Left ventricle myocardium inferior (tissue), 1 donor: ENCODE measurements around the gene ARHGEF10L. TPM values are rescaled to one million over a fixed set of nuclear protein-coding genes. Genes with fewer than 3 reads are reported as not detected.

ENCODE experiments used
- DNase-seq: peaks from one replicate; pipeline ENCODE4 v3.0.0-alpha.2; 2020
- H3K27ac ChIP-seq: fragments of 200-600 bp; replicated peaks from 2 replicates; pipeline ENCODE4 v1.8.0; 2021
- H3K27me3 ChIP-seq: fragments of 200-600 bp; 2 replicates; pipeline ENCODE4 v1.8.0; 2021; ENCODE audit warnings: low read depth
- H3K36me3 ChIP-seq: fragments of 200-600 bp; 2 replicates; pipeline ENCODE4 v1.8.0; 2021
- H3K4me1 ChIP-seq: fragments of 200-600 bp; 2 replicates; pipeline ENCODE4 v1.8.0; 2021
- H3K4me3 ChIP-seq: fragments of 200-600 bp; 2 replicates; pipeline ENCODE4 v1.8.0; 2021; ENCODE audit warnings: mild to moderate bottlenecking, moderate library complexity
- H3K9me3 ChIP-seq: fragments of 200-600 bp; replicated peaks from 2 replicates; pipeline ENCODE4 v1.8.0; 2021
- intact Hi-C: fragments of 100-400 bp; cut with micrococcal nuclease; formaldehyde crosslinking; loops from one replicate; pipeline ENCODE4 v1.11.0; 2022
- total RNA-seq: library from RNA; stranded (reverse); fragmentation: NEBNext Ultra II Directional; extraction: Animal tissue kit (Norgen Biotek cat#: 25700); gene quantifications from one replicate; pipeline ENCODE4 v1.2.1, GENCODE V29; 2021
- TF ChIP-seq, protein P1 (sequence below): fragments of 200-600 bp; IDR thresholded peaks from 2 replicates; pipeline ENCODE4 v1.8.0; 2021; ENCODE audit warnings: antibody characterized with exemption, mild to moderate bottlenecking, borderline replicate concordance
- donor health status: DM: no; HTN: yes; CAD: no; lungs with severe emphysema.

Gene ARHGEF10L
- total RNA-seq, 1 donor from 2014 or later: 59.1 TPM

DNA sequence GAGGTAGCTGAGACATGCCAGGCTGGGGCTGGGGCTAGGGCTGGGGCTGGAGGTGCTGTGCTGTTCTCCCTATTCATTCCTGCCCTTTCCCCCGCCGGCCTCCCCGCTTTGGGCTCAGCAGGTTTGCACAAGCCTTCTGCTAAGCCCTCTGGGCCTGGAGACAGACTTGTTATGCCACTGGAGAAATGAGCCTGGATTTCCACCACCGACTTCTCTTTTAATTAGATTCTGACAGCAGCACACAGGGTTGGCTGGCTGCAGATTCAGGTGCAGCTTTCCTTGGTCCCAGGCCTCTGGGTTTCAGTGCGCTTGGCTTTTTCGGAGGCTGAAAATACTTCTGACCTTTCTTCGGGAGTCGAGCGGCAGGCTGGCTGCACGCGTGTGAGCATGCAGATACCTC, 144.1 kb downstream of the ARHGEF10L start:
- Histone ChIP-seq H3K9me3 (no peaks in the 10 kb centered on the region), H3K36me3 (peaks cover 17% of the 10 kb centered on the region), H3K27ac (no peak overlapping the region), H3K27me3 (no peaks in the 10 kb centered on the region), H3K4me3 (no peak overlapping the region), H3K4me1 (peaks cover 21% of the 10 kb centered on the region)
- intact Hi-C loops: no loop called here
- no peak for DNase-seq
- TF ChIP-seq, protein P1, sequence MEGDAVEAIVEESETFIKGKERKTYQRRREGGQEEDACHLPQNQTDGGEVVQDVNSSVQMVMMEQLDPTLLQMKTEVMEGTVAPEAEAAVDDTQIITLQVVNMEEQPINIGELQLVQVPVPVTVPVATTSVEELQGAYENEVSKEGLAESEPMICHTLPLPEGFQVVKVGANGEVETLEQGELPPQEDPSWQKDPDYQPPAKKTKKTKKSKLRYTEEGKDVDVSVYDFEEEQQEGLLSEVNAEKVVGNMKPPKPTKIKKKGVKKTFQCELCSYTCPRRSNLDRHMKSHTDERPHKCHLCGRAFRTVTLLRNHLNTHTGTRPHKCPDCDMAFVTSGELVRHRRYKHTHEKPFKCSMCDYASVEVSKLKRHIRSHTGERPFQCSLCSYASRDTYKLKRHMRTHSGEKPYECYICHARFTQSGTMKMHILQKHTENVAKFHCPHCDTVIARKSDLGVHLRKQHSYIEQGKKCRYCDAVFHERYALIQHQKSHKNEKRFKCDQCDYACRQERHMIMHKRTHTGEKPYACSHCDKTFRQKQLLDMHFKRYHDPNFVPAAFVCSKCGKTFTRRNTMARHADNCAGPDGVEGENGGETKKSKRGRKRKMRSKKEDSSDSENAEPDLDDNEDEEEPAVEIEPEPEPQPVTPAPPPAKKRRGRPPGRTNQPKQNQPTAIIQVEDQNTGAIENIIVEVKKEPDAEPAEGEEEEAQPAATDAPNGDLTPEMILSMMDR: no peak

DNA sequence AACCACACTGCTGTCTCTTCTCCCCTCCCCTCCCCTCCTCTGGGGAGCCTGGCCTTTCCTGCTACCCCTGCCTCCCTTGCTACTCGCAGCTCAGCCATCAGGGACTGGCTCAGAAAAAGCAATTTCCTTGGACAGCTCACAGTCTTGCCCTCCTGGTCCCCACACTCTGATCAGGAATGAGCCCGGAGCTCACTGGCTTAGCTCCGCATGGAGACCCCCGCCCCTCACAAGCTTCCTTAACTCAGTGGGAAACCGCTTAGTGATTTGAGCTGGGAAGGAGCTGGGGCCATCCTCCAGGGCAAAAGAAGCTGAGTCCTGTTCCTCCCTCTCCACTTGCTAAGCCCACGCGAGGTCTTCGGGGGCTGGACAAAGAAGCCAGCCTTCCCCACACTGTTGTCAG, 145.3 kb downstream of the ARHGEF10L start:
- H3K27me3 ChIP-seq: no peaks in the 10 kb centered on the region
- H3K27ac ChIP-seq: no peak overlapping the region
- peaks cover 24% of the 10 kb centered on the region for H3K36me3 ChIP-seq
- peaks cover 15% of the 10 kb centered on the region for H3K4me1 ChIP-seq
- H3K4me3 ChIP-seq: no peak overlapping the region
- intact Hi-C loops: no loop called here
- TF ChIP-seq, protein P1: no peak
- H3K9me3 ChIP-seq: no peaks in the 10 kb centered on the region
- no peak for DNase-seq

DNA sequence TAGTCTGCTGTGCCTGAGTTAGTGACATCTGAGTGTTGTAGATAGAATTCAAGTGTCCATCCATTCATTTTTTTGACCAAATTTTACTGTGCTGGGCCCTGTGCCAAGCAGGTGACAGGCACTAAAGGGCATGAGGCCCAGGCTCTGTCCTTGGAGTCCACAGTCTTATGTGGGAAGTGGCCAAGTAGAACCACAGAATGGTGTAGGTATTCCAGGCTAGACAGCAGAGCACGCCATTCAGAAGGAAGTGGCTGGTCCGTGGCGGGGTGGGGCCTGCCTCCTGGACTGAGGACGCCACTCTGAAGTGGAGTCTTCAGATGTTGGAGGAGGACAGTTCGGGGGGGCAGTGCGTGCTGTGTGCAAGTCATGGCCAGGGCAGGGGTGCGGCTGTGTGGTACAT, 146.8 kb downstream of the ARHGEF10L start:
- no peak for DNase-seq
- H3K36me3 ChIP-seq: peaks cover 38% of the 10 kb centered on the region

DNA sequence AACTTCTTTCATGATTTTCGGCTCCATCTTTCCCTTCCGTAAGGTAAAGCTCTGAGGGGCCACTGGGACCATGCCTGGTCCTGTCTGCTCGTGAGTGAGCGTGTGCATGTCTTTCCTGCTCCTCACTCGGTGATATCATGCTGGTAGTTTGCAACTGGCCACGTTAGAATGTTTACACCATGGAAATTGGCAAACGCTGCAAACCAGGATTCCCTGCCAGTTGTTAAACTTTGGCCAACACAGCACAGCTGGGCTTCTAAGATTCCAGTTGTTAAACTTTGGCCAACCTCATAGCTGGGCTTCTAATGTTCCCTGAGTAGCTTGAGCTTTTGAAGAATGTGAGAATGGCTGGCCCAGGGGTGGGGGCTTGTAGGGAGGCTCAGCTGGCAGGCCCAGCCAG, 147.6 kb downstream of the ARHGEF10L start:
- H3K27ac ChIP-seq: no peak overlapping the region
- no peaks in the 10 kb centered on the region for H3K27me3 ChIP-seq
- no peak overlapping the region for H3K4me3 ChIP-seq
- H3K36me3 ChIP-seq: peaks cover 46% of the 10 kb centered on the region
- no peaks in the 10 kb centered on the region for H3K9me3 ChIP-seq
- intact Hi-C loops: no loop called here
- DNase-seq: no peak
- TF ChIP-seq, protein P1: no peak
- peaks cover 15% of the 10 kb centered on the region for H3K4me1 ChIP-seq

More for the DNA sequence above, 146.8 kb downstream of the ARHGEF10L start:
- TF ChIP-seq, protein P1: no peak
- no peak overlapping the region for H3K4me3 ChIP-seq
- H3K27me3 ChIP-seq: no peaks in the 10 kb centered on the region
- intact Hi-C loops: no loop called here
- H3K27ac ChIP-seq: no peak overlapping the region
- H3K4me1 ChIP-seq: peaks cover 15% of the 10 kb centered on the region
- H3K9me3 ChIP-seq: no peaks in the 10 kb centered on the region

DNA sequence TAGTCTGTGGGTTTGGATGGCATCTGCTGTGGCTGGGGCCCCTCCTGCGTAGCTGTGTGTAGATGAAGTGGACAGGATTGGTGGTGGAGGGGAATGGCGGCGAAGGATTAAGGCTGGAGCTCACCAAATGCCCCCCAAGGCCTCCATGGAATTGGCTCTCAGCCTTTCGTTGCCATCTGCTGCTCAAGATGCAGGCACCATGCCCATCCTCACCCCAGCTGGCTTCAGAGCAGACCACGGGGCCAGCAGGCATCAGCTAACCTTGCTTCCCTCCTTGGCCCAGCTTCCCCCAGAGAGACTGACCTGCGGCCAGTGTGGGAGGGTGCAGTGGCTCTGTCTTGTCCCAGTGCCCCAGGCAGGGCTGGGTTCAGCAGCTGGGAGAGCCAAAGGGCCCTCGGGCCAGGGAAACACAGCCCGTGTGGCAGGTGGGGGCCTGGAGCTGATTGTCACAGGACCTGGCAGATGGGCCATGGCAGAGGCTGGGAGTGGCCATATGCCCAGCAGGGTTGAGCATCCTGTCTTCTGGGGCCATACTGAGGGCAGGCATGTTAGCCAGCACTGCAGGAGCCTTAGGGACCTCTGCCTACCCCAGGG, 148.8 kb downstream of the ARHGEF10L start:
- Histone ChIP-seq H3K9me3 (no peaks in the 10 kb centered on the region), H3K36me3 (peaks cover 57% of the 10 kb centered on the region), H3K4me3 (no peak overlapping the region), H3K4me1 (peaks cover 15% of the 10 kb centered on the region), H3K27me3 (no peaks in the 10 kb centered on the region), H3K27ac (no peak overlapping the region)
- TF ChIP-seq, protein P1: no peak
- intact Hi-C loops: no loop called here
- DNase-seq: no peak

DNA sequence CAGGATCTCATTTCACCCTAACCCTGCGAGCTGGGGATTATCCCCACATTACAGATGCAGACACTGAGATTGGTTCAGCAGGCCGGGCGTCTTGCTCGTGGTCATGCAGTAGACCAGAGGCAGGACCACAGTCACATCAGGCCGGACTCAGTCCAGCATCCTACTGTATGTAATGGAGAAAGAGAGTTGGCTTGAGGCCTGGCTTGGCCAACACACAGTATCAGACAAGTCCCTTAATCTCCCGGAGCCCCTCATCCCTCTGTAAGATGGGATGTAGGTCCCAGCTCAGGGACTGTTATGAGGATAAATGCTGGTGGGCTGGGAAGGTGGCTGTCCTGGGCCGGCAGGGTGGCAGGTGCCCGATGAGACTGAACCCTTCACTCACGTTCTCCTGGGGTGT, 149.5 kb downstream of the ARHGEF10L start:
- Histone ChIP-seq H3K9me3 (no peaks in the 10 kb centered on the region), H3K4me1 (peaks cover 15% of the 10 kb centered on the region), H3K27ac (no peak overlapping the region), H3K4me3 (no peak overlapping the region), H3K36me3 (peaks cover 58% of the 10 kb centered on the region), H3K27me3 (no peaks in the 10 kb centered on the region)
- TF ChIP-seq, protein P1: no peak
- no peak for DNase-seq
- intact Hi-C loops: no loop called here
